Measurements from ENCODE around the gene VSTM2B.

- TF ChIP-seq POLR2AphosphoS5 (IDR thresholded peaks at IDR 0.05; ENCODE audit: low read depth, low read length) (no peak), SIN3A (IDR thresholded peaks at IDR 0.05; ENCODE audit: borderline replicate concordance, insufficient read depth, low read length) (no peak), TAF1 (IDR thresholded peaks at IDR 0.05; ENCODE audit: borderline replicate concordance, insufficient read depth, low read length) (no peak), REST (IDR thresholded peaks at IDR 0.05; ENCODE audit: insufficient read depth in 1 of 2, low read depth in 2 of 2, low read length in 2 of 2) (no peak)
Observed at GRCh38 chr19:29610213-29610573, 84.4 kb downstream of the VSTM2B start.
